Motor neuron (in vitro differentiated cells): ENCODE measurements around the gene RPL6. TPM values are rescaled to one million over a fixed set of nuclear protein-coding genes. Genes with fewer than 3 reads are reported as not detected.
"Not testable (repeated sequence)": the region's sequence is repeated elsewhere in the genome, so short reads cannot be mapped to it uniquely, and the experiment has no call there.

Experiments
- ATAC-seq, 8 experiments: fragments of 200-7000 bp; cut with Tn5 transposase; replicated peaks in 6 of 8; 2 replicates each; pipeline ENCODE4 v1.8.0; 2021; ENCODE audit warnings: mild to moderate bottlenecking in 8 of 8, moderate library complexity in 8 of 8
- H3K27ac ChIP-seq, 2 donors: fragments of 250-450 bp; sonication (Bioruptor Pico); 2 replicates each; pipeline ENCODE4 v1.9.0; 2021; ENCODE audit warnings: antibody characterized with exemption in 2 of 2, mild to moderate bottlenecking in 2 of 2, moderate library complexity in 1 of 2
- H3K4me1 ChIP-seq, 2 donors: fragments of 250-450 bp; sonication (Bioruptor Pico); replicated peaks in 1 of 2; 2 replicates each; pipeline ENCODE4 v1.6.1; 2021; ENCODE audit warnings: antibody characterized with exemption in 2 of 2, mild to moderate bottlenecking in 2 of 2, moderate library complexity in 1 of 2
- H3K4me3 ChIP-seq, 5 donors: fragments of 250-450 bp; sonication (Bioruptor Pico); 2 replicates each; pipeline ENCODE4 v1.9.0; 2021; ENCODE audit warnings: antibody characterized with exemption in 5 of 5, mild to moderate bottlenecking in 5 of 5, moderate library complexity in 4 of 5
- WGBS, 10 experiments: fragments of 450-650 bp; shearing (Covaris generic); methylation state at CpG; one replicate each; pipeline ENCODE4 v1.0.0; 2022; 5-methylcytosine and 5-hydroxymethylcytosine counted together
- in situ Hi-C, 9 experiments: fragments of 400-800 bp; cut with MboI; loops; one replicate each; pipeline ENCODE4 v1.15.0; 2021; ENCODE audit warnings: low sequenced_read_pairs in 9 of 9, low pct_unique_long_range_greater_than_20kb in 2 of 9; ENCODE audit not compliant: unreplicated experiment in 9 of 9
- total RNA-seq, 8 experiments: library from RNA; unstranded; fragments of 300-600 nt; gene quantifications; 2 replicates each; pipeline versions ENCODE4 v1.2.3 to v1.2.4, GENCODE V29; 2022

The RPL6 gene
- total RNA-seq: 1,000 to 10,000 TPM; 1,730 to 3,272 (median 2,208) TPM

GRCh38 chr12:112409064-112409905 lies at the start of gene RPL6:
Gene RPL6 (minus strand): TSS chr12:112409605. CDS start chr12:112408656, 949 bp downstream.
- WGBS, 10 experiments: 0 to 96% (median 7%) methylated on average over 3 to 39 of the region's 46 CpGs
- Histone ChIP-seq H3K4me3 (peak within 1 kb of the TSS; percentile 55 to 97 (median 72)), H3K27ac (peak within 1 kb of the TSS; percentile 92 to 93), H3K4me1 (peaks cover 11 to 18% of the 10 kb centered on the region in 2 donors)
- in situ Hi-C loops: no loop called here
- peak; percentile 91 to 97 (median 96) for ATAC-seq

DNA sequence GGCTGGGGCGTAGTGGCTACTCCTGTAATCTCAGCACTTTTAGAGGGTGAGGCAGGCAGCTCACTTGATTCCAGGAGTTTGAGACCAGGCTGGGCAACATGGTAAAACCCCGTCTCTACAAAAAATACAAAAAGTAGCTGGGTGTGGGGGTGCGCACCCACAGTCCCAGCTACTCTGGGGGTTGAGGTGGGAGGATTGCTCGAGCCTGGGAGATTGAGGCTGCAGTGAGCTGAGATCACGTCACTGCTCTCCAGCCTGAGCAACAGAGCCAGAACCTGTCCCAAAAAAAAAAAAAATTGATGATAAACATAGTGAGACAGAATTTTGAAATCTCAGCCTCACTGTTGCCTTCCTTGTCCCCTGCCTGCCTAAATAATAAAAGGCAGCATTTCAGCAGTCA lies 49.3 kb upstream of the RPL6 start:
- Histone ChIP-seq H3K4me1 (no peaks in the 10 kb centered on the region), H3K27ac (no peak overlapping the region), H3K4me3 (no peak overlapping the region)
- no peak for ATAC-seq
- WGBS, 10 experiments: 80 to 100% (median 87%) methylated on average over 1 to 5 of the region's 5 CpGs; no CpG with 5 or more reads in 5 of the 10 experiments
- in situ Hi-C loops: loop anchor here in 1 of 9 experiments (25.0 kb wide), 1 partner anchor 479 kb away; the partner anchor contains the start of gene OAS3

- no peak overlapping the region for H3K27ac ChIP-seq
- H3K4me3 ChIP-seq: no peak overlapping the region
- H3K4me1 ChIP-seq: no peaks in the 10 kb centered on the region
- WGBS, 10 experiments: 67 to 100% (median 97%) methylated on average over 1 to 4 of the region's 4 CpGs; no CpG with 5 or more reads in 3 of the 10 experiments
- no peak for ATAC-seq
- in situ Hi-C loops: loop anchor here in 1 of 9 experiments (25.0 kb wide), 1 partner anchor 479 kb away; the partner anchor contains the start of gene OAS3
These were observed 48.9 kb upstream of the RPL6 start for GRCh38 chr12:112458330-112458729.

GRCh38 chr12:112457142-112457541 lies 47.7 kb upstream of the RPL6 start:
- not testable (repeated sequence) for H3K4me3 ChIP-seq, H3K4me1 ChIP-seq, H3K27ac ChIP-seq, ATAC-seq
- in situ Hi-C loops: loop anchor here in 1 of 9 experiments (25.0 kb wide), 1 partner anchor 480 kb away; the partner anchor contains the start of gene OAS3
- 100% methylated on average over 1 of the region's 1 CpG; no CpG with 5 or more reads in 7 of the 10 experiments for WGBS, 10 experiments

DNA sequence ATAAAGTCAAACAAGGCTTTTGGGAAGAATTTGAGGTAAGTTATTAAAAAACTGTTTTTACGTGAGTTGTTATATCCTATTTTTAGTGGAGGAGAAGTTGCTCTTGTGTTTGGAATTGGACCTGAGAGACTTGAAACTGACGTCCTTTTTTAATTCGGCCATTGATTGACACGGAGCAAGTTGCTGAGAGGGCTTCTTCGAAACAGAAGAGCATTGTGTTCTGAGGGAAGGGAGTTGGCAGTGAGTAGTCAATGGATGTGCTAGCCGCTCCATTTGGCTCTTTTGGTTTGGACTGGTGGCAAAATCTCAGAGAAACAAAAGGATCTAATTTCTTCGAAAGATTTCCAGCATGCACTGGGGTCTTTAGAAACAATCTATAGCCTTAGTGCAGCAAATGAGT lies 46.6 kb upstream of the RPL6 start:
- in situ Hi-C loops: loop anchor here in 1 of 9 experiments (25.0 kb wide), 1 partner anchor 481 kb away; the partner anchor contains the start of gene OAS3
- Histone ChIP-seq H3K27ac (no peak overlapping the region), H3K4me3 (no peak overlapping the region), H3K4me1 (no peaks in the 10 kb centered on the region)
- no peak for ATAC-seq
- 68 to 100% (median 95%) methylated on average over 1 to 7 of the region's 7 CpGs for WGBS, 10 experiments

DNA sequence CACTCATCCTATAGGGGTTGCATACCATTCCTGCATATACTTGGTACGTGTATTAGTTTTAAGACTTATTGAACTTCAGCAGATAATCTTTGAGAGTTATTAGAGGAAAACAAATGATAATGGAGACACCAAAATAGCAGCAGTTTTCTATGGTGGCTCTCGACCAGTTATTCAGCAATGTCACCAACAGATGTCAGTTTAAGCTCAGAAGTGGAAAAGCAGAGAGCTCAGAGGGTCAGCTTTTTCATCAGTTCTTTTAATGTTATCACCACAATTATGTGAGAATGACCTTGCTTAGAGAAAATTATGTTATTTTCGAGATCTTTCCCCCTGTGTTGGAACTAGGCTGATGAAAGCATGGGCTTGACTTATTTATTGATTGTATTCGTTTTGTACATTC lies 41.3 kb upstream of the RPL6 start:
- in situ Hi-C loops: loop anchor here in 1 of 9 experiments (25.0 kb wide), 1 partner anchor 487 kb away; the partner anchor contains the start of gene OAS3
- no peaks in the 10 kb centered on the region for H3K4me1 ChIP-seq
- H3K4me3 ChIP-seq: no peak overlapping the region
- H3K27ac ChIP-seq: no peak overlapping the region
- ATAC-seq: no peak
- WGBS, 10 experiments: 65 to 100% (median 84%) methylated on average over 2 to 4 of the region's 4 CpGs

DNA sequence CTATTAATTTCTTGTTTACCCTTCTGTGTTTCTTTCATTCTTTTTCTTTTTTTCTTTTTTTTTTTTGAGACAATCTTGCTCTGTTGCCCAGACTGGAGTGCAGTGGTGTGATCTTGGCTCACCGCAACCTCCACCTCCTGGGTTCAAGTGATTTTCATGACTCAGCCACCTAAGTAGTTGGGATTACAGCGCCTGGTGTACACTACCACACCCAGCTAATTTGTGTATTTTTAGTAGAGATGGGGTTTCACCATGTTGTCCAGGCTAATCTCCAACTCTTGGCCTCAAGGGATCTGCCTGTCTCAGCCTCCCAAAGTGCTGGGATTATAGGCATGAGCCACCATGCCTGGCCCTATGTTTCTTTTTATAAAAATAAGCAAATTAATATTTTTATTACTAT lies 38.8 kb upstream of the RPL6 start:
- in situ Hi-C loops, H3K4me1 ChIP-seq: not testable (repeated sequence)

DNA sequence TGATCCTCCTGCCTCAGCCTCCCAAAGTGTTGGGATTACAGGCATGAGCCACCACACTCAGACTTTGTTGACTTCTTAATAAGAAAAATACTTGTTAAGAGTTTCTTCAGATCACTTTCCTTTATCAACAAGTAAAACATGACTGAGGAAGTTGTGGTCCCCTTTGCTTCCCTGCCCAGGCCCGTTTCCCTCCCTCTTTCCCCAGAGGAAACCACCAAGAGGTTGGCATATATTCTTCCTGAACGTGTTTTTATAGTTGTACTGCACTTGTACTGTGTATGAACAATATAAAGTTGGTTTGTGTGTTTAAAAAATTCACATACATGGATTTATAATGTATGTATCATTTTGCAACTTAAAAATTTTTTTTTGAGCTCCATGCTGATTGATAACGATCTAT lies 37.7 kb upstream of the RPL6 start:
- no peak for ATAC-seq

More for the DNA sequence above, 38.8 kb upstream of the RPL6 start:
- H3K4me3 ChIP-seq, H3K27ac ChIP-seq: not testable (repeated sequence)
- peak in 2 of 8 experiments; percentile 70 to 73 for ATAC-seq
- WGBS, 10 experiments: 13 to 100% (median 70%) methylated on average over 1 to 2 of the region's 2 CpGs; no CpG with 5 or more reads in 2 of the 10 experiments

DNA sequence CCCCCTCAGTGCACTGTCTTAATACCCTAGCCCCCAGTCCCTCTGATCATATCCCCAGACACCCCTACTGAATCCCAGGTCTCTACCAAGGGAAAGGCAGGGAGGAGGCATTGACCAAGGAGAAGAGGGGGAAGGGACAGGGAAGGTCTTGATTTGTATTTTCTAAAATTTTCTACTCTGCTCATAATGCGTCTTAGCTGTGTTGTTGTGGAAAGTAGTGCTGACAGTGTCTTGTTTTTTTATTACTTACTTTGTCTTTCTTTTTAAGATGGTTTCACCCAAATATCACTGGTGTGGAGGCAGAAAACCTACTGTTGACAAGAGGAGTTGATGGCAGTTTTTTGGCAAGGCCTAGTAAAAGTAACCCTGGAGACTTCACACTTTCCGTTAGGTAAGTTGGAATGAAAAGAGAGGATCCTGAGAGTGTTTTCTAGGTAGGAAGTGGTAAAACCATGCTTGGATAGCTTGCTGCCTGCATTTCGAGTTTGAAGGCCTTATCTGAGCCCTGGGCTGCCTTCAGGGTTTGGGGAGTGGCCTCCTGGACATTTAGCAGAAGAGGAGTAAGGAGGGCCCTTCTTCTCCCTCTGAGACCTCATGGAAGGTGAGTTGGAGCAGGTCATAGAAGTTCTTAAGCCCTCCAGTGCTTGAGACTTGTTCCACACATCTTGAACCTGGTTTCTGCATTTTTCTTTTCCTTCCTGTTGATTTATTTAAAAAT lies 36.8 kb upstream of the RPL6 start:
- Histone ChIP-seq H3K4me3 (no peak overlapping the region), H3K27ac (no peak overlapping the region), H3K4me1 (no peaks in the 10 kb centered on the region)
- ATAC-seq: no peak
- in situ Hi-C loops: no loop called here
- 92 to 100% (median 100%) methylated on average over 1 to 3 of the region's 3 CpGs; no CpG with 5 or more reads in 3 of the 10 experiments for WGBS, 10 experiments

More for the DNA sequence above, 37.7 kb upstream of the RPL6 start:
- no peak overlapping the region for H3K4me3 ChIP-seq
- H3K4me1 ChIP-seq: no peaks in the 10 kb centered on the region
- no peak overlapping the region for H3K27ac ChIP-seq
- in situ Hi-C loops: no loop called here
- 60 to 100% (median 93%) methylated on average over 1 to 3 of the region's 3 CpGs; no CpG with 5 or more reads in 1 of the 10 experiments for WGBS, 10 experiments

DNA sequence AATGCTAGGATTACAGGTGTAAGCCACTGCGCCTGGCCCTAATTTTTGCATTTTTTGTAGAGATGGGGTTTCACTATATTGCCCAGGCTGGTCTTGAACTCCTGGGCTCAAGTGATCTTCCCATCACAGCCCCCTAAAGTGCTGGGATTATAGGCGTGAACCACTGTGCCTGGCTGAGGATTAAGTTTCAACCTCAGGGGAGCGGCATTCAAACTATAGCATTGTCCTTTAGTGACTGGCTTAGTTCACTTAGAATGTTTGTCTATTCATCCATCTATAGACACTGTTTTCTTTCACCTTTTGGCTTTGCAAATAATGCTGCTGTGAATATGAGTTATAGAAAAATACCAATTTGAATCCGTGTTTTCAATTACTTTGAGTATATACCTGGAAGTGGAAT lies 34.5 kb upstream of the RPL6 start:
- Histone ChIP-seq H3K4me1 (no peaks in the 10 kb centered on the region), H3K4me3 (no peak overlapping the region), H3K27ac (no peak overlapping the region)
- 95 to 100% (median 100%) methylated on average over 1 to 3 of the region's 4 CpGs; no CpG with 5 or more reads in 1 of the 10 experiments for WGBS, 10 experiments
- in situ Hi-C loops: no loop called here
- ATAC-seq: no peak

DNA sequence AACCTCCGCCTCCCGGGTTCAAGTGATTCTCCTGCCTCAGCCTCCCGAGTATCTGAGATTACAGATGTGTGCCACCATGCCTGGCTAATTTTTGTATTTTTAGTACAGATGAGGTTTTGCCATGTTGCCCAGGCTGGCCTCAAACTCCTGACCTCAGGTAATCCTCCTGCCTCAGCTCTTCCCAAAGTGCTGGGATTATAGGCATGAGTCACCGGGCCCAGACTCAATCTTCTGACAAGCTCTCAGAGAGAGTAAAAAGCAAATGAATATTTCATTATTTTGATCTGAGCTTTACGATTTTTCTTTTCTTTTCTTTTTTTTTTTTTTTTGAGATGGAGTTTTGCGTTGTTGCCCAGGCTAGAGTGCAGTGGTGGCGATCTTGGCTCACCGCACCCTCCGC lies 31.2 kb upstream of the RPL6 start:
- H3K4me1 ChIP-seq, H3K4me3 ChIP-seq, ATAC-seq, H3K27ac ChIP-seq, in situ Hi-C loops: not testable (repeated sequence)
- 90 to 100% (median 94%) methylated on average over 1 to 9 of the region's 9 CpGs; no CpG with 5 or more reads in 2 of the 10 experiments for WGBS, 10 experiments

DNA sequence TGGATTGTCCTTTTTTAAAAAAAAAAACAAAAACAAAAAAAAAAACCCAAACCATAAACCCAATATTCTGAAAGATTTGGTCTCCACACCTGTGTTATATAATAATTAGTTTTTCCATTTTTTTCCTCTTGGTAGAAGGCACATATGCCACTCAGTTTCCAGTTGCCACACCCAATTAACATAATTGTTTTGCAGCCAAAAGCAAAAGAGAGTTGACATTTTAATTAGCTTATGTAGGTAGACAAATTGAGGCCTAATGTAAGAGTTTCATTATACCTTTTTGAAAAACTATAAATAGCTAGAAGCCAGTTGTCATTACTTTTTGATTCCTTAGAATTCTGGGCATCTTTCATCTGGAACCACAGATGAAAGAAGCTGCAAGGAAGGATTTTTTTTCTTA lies 30.4 kb upstream of the RPL6 start:
- peaks cover 0 to 4% of the 10 kb centered on the region in 2 donors for H3K4me1 ChIP-seq
- H3K27ac ChIP-seq: no peak overlapping the region
- H3K4me3 ChIP-seq: no peak overlapping the region
- ATAC-seq: no peak
- in situ Hi-C loops: no loop called here

GRCh38 chr12:112438645-112439044 lies 29.2 kb upstream of the RPL6 start:
- in situ Hi-C loops, H3K4me3 ChIP-seq, H3K27ac ChIP-seq, H3K4me1 ChIP-seq, ATAC-seq: not testable (repeated sequence)
- WGBS, 10 experiments: 83 to 100% (median 91%) methylated on average over 1 of the region's 1 CpG; no CpG with 5 or more reads in 5 of the 10 experiments
